MV-4-11 (cell line): ENCODE measurements around the gene RFXANK.

Source experiments
- DNase-seq: peaks from one replicate; lab custom pipeline; 2025; lab: John Stamatoyannopoulos, UW

Gene RFXANK

DNA sequence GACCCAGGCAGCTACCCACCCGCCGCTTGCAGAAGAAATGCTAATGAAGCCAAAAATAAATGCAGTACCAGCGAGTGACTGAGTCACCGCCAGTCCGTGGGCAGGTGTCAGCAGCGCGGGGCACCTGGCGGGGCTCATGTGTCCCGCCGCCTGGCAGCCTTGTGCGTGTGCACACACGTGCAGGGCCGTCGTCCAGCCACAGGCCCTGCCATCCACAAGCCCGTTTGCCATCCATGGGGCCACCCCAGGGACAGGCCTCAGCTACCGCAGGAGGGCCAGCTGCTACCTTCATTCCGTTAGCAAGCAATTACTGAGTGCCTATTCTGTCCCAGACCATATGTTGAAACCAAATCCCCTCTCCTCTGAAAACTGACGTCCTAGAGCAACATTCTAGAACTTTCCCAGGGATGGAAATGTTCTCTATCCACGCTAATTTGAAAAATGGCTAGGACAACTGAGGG is 40.2 kb downstream of the RFXANK start:
- DNase-seq: no peak

DNA sequence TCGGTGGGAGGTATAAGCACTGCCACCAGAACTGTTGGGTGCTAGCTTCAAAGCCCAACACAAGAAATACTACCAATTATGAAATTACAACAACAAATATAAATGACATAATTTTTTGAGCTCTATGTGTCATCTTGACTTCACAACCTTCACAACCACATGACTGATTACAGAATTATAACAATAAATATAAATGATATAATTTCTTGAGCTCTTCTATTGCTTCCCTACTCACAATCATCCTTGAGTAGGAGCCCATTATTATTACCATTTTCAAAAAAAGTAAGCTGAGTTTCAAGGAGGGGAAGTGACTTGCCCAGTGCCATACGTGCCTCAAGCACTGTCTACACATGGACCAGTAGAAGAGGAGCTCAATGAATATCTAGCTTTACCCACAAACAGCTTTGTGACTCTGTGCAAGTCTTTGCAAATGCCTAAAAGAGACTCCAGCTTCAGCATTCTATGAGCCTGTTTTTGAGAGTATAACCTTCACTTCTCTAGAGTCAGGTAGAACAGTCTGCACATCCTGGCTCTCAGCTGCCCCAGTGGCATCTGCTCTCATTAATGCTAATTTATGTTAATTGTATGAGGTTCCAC is 42.3 kb downstream of the RFXANK start:
- no peak for DNase-seq

DNA sequence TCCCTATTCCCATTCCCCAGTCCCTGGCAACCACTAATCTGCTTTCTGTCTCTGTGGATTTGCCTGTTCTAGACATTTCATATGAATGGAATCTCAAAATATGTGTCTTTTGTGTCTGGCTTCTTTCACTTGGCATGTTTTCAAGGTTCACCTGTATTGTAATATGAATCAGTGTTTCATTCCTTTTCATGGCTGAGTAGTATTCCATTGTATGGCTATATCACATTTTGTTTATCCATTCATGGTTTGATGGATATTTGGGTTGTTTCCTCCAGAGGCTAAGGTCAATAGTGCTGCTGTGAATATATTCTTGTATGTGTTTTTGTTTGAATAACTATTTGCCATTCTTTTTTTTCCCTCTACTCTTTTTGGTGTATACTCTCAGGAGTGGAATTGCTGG is 44.1 kb downstream of the RFXANK start:
- DNase-seq: no peak

DNA sequence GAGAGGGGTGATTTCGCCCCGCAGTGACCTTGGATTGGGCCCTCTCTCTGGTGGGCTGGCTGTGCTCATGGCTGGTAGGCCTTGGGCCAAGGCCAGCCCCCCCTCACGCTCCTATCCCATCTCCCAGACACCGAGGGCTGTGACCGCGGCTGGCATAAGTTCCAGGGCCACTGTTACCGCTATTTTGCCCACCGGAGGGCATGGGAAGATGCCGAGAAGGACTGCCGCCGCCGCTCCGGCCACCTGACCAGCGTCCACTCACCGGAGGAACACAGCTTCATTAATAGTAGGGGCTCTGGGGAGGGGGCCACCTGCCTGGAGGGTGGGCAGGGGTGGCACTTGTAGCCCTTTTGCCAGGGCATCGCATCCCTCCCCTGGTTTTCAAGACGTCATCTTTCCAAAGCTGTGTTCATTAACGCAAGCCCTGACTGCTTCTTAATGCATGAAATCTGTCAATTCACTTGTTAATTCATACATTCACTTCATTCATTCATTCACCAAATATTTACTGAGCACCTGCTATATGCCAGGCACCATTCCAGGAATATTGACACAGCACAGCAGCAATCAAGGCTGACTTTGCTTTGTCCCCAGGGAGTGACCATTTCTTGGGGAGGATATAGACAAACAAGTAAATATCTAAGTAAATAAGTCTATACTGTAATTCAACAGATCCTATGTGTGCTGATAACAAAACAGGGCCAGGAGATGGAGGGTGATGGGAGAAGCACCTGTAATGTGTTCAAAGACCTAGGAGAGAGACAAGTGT is 46.3 kb downstream of the RFXANK start:
- DNase-seq: no peak

DNA sequence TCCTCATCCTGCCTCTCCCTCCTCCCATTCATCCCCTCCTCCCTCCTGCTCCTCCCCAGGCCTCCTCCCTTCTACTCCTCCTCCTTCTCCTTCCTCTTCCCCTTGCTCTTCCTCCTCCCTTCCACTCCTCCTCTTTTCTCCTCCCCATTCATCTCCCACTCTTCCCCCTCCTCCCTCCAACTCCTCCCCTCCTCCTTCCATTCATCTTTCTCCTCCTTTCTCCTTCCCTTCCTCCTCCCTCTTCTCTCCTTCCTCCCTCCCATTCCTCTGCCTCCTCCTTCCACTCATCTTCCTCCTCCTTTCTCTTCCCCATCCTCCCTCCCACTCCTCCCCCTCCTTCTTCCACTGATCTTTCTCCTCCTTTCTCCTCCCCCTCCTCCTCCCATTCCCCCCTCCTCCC is 47.6 kb downstream of the RFXANK start:
- no peak for DNase-seq

GRCh38 chr19:19240476-19240875 is 48.4 kb downstream of the RFXANK start:
- no peak for DNase-seq

GRCh38 chr19:19250196-19250801 is 58.2 kb downstream of the RFXANK start:
- no peak for DNase-seq
